BJ (cell line): ENCODE measurements around the gene MPZL1. TPM values are rescaled to one million over a fixed set of nuclear protein-coding genes. Genes with fewer than 3 reads are reported as not detected.

Experiments
- CTCF ChIA-PET: fragments of 350-600 bp; formaldehyde crosslinking; extraction: SDS; loops from one replicate; lab custom pipeline; 2021; ENCODE audit warnings: antibody characterized with exemption, inconsistent platforms; lab: Yijun Ruan, JAX
- POLR2A ChIA-PET: fragments of 300-600 bp; sonication (Branson Sonifier 250); formaldehyde crosslinking; extraction: SDS; loops from one replicate; lab custom pipeline; 2021; ENCODE audit warnings: antibody characterized with exemption; lab: Charles Lee
- DNase-seq: peaks from one replicate; pipeline ENCODE4 v3.0.0-alpha.2; 2011; ENCODE audit warnings: low read depth
- H3K27me3 ChIP-seq: 2 replicates; pipeline ENCODE4 v1.6.0; 2011; ENCODE audit warnings: low read length; ENCODE audit not compliant: control insufficient read depth, insufficient read depth
- H3K36me3 ChIP-seq: 2 replicates; pipeline ENCODE4 v1.5.1; 2011; ENCODE audit warnings: low read length; ENCODE audit not compliant: control insufficient read depth, insufficient read depth
- H3K4me3 ChIP-seq: 2 replicates; pipeline ENCODE4 v1.5.1; 2011; ENCODE audit warnings: low read depth, mild to moderate bottlenecking, control low read depth, low read length
- CTCF ChIP-seq: IDR thresholded peaks from 2 replicates; pipeline ENCODE4 v1.5.1; 2011; ENCODE audit warnings: low read depth, mild to moderate bottlenecking, control low read depth, inconsistent platforms, low read length, moderate library complexity; ENCODE audit not compliant: insufficient read depth
- polyA plus RNA-seq: library from polyadenylated mRNA; depleted of rRNA; stranded (reverse); fragments of >200 nt; gene quantifications from 2 replicates; pipeline ENCODE4 v1.2.3, GENCODE V29; 2011

MPZL1 gene
- polyA plus RNA-seq, 1 experiment: 79.1 TPM

GRCh38 chr1:167750641-167751040 lies 28.9 kb downstream of the MPZL1 start:
- DNase-seq: no peak
- Histone ChIP-seq H3K4me3 (no peak overlapping the region), H3K27me3 (no peaks in the 10 kb centered on the region), H3K36me3 (no peaks in the 10 kb centered on the region)
- POLR2A ChIA-PET: no interaction called here
- no peak for TF ChIP-seq CTCF
- CTCF ChIA-PET: no interaction called here

- no peak for DNase-seq
- ChIA-PET POLR2A (interaction anchor here (1.6 kb wide), 1 partner anchor 10 kb away, joined by 8 read pairs; no protein-coding TSS in a partner anchor), CTCF (interaction anchor here (1.0 kb wide), 1 partner anchor 11 kb away, joined by 3 read pairs; no protein-coding TSS in a partner anchor)
- Histone ChIP-seq H3K4me3 (no peak overlapping the region), H3K27me3 (no peaks in the 10 kb centered on the region), H3K36me3 (no peaks in the 10 kb centered on the region)
- no peak for TF ChIP-seq CTCF
These were observed 29.9 kb downstream of the MPZL1 start for GRCh38 chr1:167751676-167752075.

GRCh38 chr1:167752219-167752985 lies 30.6 kb downstream of the MPZL1 start:
- POLR2A ChIA-PET: interaction anchor here (1.6 kb wide), 1 partner anchor 9 kb away, joined by 8 read pairs; no protein-coding TSS in a partner anchor
- no peak for TF ChIP-seq CTCF
- Histone ChIP-seq H3K27me3 (no peaks in the 10 kb centered on the region), H3K36me3 (no peaks in the 10 kb centered on the region), H3K4me3 (no peak overlapping the region)
- CTCF ChIA-PET: interaction anchor here (0.7 to 1.0 kb wide), 3 partner anchors 10 to 18 kb away, joined by 3 read pairs; no protein-coding TSS in a partner anchor
- no peak for DNase-seq

- Histone ChIP-seq H3K36me3 (no peaks in the 10 kb centered on the region), H3K27me3 (no peaks in the 10 kb centered on the region), H3K4me3 (no peak overlapping the region)
- ChIA-PET POLR2A (no interaction called here), CTCF (no interaction called here)
- no peak for TF ChIP-seq CTCF
- no peak for DNase-seq
These were observed 33.9 kb downstream of the MPZL1 start for GRCh38 chr1:167755654-167756053.

- Histone ChIP-seq H3K27me3 (no peaks in the 10 kb centered on the region), H3K36me3 (no peaks in the 10 kb centered on the region), H3K4me3 (no peak overlapping the region)
- POLR2A ChIA-PET: no interaction called here
- CTCF ChIA-PET: no interaction called here
- no peak for DNase-seq
- no peak for TF ChIP-seq CTCF
These were observed 35.1 kb downstream of the MPZL1 start for GRCh38 chr1:167756730-167757405.
